Measurements from ENCODE around the gene LY6G6F. TPM values are rescaled to one million over a fixed set of nuclear protein-coding genes. Genes with fewer than 3 reads are reported as not detected.

The LY6G6F gene
- total RNA-seq, 3 donors from 2014 or later: not detected

GRCh38 chr6:31691078-31691463 lies 15.6 kb upstream of the LY6G6F start:
- Histone ChIP-seq H3K9me3 (no peaks in the 10 kb centered on the region), H3K4me1 (no peaks in the 10 kb centered on the region), H3K36me3 (peaks cover 8% of the 10 kb centered on the region), H3K27ac (no peak overlapping the region), H3K27me3 (no peaks in the 10 kb centered on the region), H3K4me3 (no peak overlapping the region)
- TF ChIP-seq CTCF (IDR thresholded peaks at IDR 0.05) (no peak), POLR2A (IDR thresholded peaks at IDR 0.05) (no peak), POLR2AphosphoS5 (IDR thresholded peaks at IDR 0.05) (no peak)
- intact Hi-C loops (cut with DNase I; ENCODE audit: low total_unique reads): loop anchor here (10.0 kb wide), 1 partner anchor 264 kb away; the partner anchor contains the start of genes NELFE and SKIC2
- DNase-seq (ENCODE audit: low spot score in 2 of 2): no peak

- no peak overlapping the region for H3K27ac ChIP-seq
- H3K27me3 ChIP-seq: no peaks in the 10 kb centered on the region
- intact Hi-C loops (cut with DNase I; ENCODE audit: low total_unique reads): loop anchor here (10.0 kb wide), 1 partner anchor 263 kb away; the partner anchor contains the start of genes NELFE and SKIC2
- H3K36me3 ChIP-seq: peaks cover 8% of the 10 kb centered on the region
- no peak for DNase-seq (ENCODE audit: low spot score in 2 of 2)
- no peaks in the 10 kb centered on the region for H3K9me3 ChIP-seq
- H3K4me3 ChIP-seq: no peak overlapping the region
- H3K4me1 ChIP-seq: no peaks in the 10 kb centered on the region
- no peak for TF ChIP-seq POLR2AphosphoS5 (IDR thresholded peaks at IDR 0.05)
These were observed 15.0 kb upstream of the LY6G6F start for GRCh38 chr6:31691564-31692108.

GRCh38 chr6:31692353-31692752 lies 14.3 kb upstream of the LY6G6F start:
- Histone ChIP-seq H3K4me1 (no peaks in the 10 kb centered on the region), H3K4me3 (no peak overlapping the region), H3K9me3 (no peaks in the 10 kb centered on the region), H3K36me3 (peaks cover 1% of the 10 kb centered on the region), H3K27ac (no peak overlapping the region), H3K27me3 (no peaks in the 10 kb centered on the region)
- intact Hi-C loops (cut with DNase I; ENCODE audit: low total_unique reads): loop anchor here (10.0 kb wide), 1 partner anchor 262 kb away; the partner anchor contains the start of genes NELFE and SKIC2
- DNase-seq (ENCODE audit: low spot score in 2 of 2): no peak
- TF ChIP-seq POLR2AphosphoS5 (IDR thresholded peaks at IDR 0.05) (no peak), POLR2A (IDR thresholded peaks at IDR 0.05) (no peak)

GRCh38 chr6:31692886-31693285 lies 13.8 kb upstream of the LY6G6F start:
- Histone ChIP-seq H3K9me3 (no peaks in the 10 kb centered on the region), H3K27me3 (no peaks in the 10 kb centered on the region), H3K4me3 (no peak overlapping the region), H3K36me3 (no peaks in the 10 kb centered on the region), H3K4me1 (no peaks in the 10 kb centered on the region), H3K27ac (no peak overlapping the region)
- no peak for DNase-seq (ENCODE audit: low spot score in 2 of 2)
- intact Hi-C loops (cut with DNase I; ENCODE audit: low total_unique reads): loop anchor here (10.0 kb wide), 1 partner anchor 262 kb away; the partner anchor contains the start of genes NELFE and SKIC2
- TF ChIP-seq POLR2A (IDR thresholded peaks at IDR 0.05) (no peak), CTCF (IDR thresholded peaks at IDR 0.05) (no peak), POLR2AphosphoS5 (IDR thresholded peaks at IDR 0.05) (no peak)

GRCh38 chr6:31693535-31693934 lies 13.1 kb upstream of the LY6G6F start:
- no peak for DNase-seq (ENCODE audit: low spot score in 2 of 2)
- Histone ChIP-seq H3K4me3 (no peak overlapping the region), H3K27me3 (no peaks in the 10 kb centered on the region), H3K9me3 (no peaks in the 10 kb centered on the region), H3K4me1 (no peaks in the 10 kb centered on the region), H3K36me3 (no peaks in the 10 kb centered on the region), H3K27ac (no peak overlapping the region)
- TF ChIP-seq POLR2AphosphoS5 (IDR thresholded peaks at IDR 0.05): no peak
- TF ChIP-seq CTCF (IDR thresholded peaks at IDR 0.05): no peak
- no peak for TF ChIP-seq POLR2A (IDR thresholded peaks at IDR 0.05)
- intact Hi-C loops (cut with DNase I; ENCODE audit: low total_unique reads): loop anchor here (10.0 kb wide), 1 partner anchor 261 kb away; the partner anchor contains the start of genes NELFE and SKIC2

GRCh38 chr6:31697555-31697954 lies 9.1 kb upstream of the LY6G6F start:
- intact Hi-C loops (cut with DNase I; ENCODE audit: low total_unique reads): loop anchor here (10.0 kb wide), 1 partner anchor 257 kb away; the partner anchor contains the start of genes NELFE and SKIC2
- TF ChIP-seq POLR2AphosphoS5 (IDR thresholded peaks at IDR 0.05) (no peak), CTCF (IDR thresholded peaks at IDR 0.05) (no peak), POLR2A (IDR thresholded peaks at IDR 0.05) (no peak)
- H3K4me1 ChIP-seq: peaks cover 4 to 11% of the 10 kb centered on the region in 2 donors
- no peak overlapping the region for H3K4me3 ChIP-seq
- no peaks in the 10 kb centered on the region for H3K27me3 ChIP-seq
- H3K36me3 ChIP-seq: no peaks in the 10 kb centered on the region
- no peak for DNase-seq (ENCODE audit: low spot score in 2 of 2)
- no peaks in the 10 kb centered on the region for H3K9me3 ChIP-seq
- peak overlapping the region in 1 of 2 donors; percentile 1 for H3K27ac ChIP-seq

Measured in breast epithelium (tissue), 4 donors.